Limb (tissue), 2 donors: Measurements from ENCODE around the gene ST6GALNAC5.

Experiments
- DNase-seq, 2 donors: peaks; one replicate each; pipeline ENCODE4 v3.0.0-alpha.2; 2016; ENCODE audit errors: extremely low spot score in 2 of 2

The ST6GALNAC5 gene

DNA sequence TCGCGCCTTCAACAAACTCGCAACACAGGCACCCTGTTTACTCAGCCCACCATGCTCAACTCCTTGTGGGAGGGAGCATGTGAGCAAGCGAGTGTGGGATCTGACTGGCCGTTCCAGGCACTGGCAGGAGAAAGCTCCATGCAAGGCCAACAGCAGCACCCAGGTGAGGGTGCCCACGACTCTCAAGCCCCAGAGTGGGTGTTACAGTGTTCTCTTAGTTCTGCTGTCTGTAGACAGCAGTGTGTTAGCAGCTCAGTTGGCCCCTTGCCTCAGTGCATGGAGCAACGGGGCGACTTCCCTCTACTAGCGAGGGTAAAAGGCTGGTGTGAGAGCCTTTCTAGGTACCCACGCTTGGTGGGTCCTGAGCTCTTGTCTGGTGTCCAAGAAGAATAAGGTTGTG, 237.4 kb downstream of the ST6GALNAC5 start:
- DNase-seq, result no peak
